Measurements from ENCODE around the gene ADRM1. TPM values are rescaled to one million over a fixed set of nuclear protein-coding genes. Genes with fewer than 3 reads are reported as not detected.

Gene ADRM1
- total RNA-seq, 1 donor from 2014 or later, result 79.9 TPM

- DNase-seq (ENCODE audit: low spot score), result no peak
- intact Hi-C loops (cut with DNase I), result no loop called here
Measured at GRCh38 chr20:62329389-62330377, 26.9 kb downstream of the ADRM1 start.

GRCh38 chr20:62330576-62331317 is 27.9 kb downstream of the ADRM1 start:
- no peak for DNase-seq (ENCODE audit: low spot score)
- intact Hi-C loops (cut with DNase I), result no loop called here

GRCh38 chr20:62331347-62331746 is 28.6 kb downstream of the ADRM1 start:
- intact Hi-C loops (cut with DNase I), result no loop called here
- DNase-seq (ENCODE audit: low spot score), result no peak

- DNase-seq (ENCODE audit: low spot score), result no peak
- intact Hi-C loops (cut with DNase I), result no loop called here
Measured at GRCh38 chr20:62332421-62332820, 29.6 kb downstream of the ADRM1 start.

GRCh38 chr20:62332989-62333819 is 30.4 kb downstream of the ADRM1 start:
- intact Hi-C loops (cut with DNase I), result no loop called here
- DNase-seq (ENCODE audit: low spot score), result no peak

DNA sequence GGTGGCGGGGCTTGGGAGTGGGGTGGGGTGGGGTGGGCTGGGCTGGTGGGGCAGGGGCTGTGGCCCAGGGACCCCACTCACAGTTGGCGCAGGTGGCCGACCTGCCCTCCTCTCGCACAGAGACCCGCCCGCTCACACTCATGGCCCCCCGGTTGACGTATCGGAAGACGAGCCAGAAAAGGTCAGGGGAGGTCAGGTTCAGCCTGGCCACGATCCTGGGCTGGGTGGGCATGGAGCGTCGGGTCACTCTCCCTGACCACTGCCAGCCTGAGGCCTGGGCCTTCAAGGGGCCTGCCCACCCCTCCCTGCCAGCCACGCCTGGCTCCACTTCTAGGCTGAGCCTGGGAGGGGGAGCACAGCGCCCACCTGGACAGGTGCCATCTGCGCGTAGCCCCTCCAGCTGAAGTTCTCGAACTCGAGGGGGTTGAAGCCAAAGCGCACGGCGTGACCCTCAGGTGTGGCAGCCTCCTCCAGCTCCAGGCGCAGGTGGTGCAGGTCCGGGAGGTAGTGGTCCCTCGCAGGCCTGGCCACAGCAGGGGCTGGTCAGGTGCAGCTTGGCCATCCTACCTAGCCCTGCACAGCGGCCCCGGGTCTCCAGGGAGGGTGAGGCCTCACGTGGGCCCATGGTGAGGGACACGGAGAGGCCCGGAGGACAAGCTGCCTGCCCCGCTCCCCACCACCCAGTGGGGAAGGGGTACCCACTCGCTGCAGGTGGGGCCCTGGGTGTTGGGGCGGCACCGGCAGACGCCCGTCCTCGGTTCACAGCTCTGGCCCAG is 31.2 kb downstream of the ADRM1 start:
- no peak for DNase-seq (ENCODE audit: low spot score)
- intact Hi-C loops (cut with DNase I), result no loop called here

- DNase-seq (ENCODE audit: low spot score), result no peak
- intact Hi-C loops (cut with DNase I), result no loop called here
Measured at GRCh38 chr20:62334881-62335280, 32.1 kb downstream of the ADRM1 start.

- intact Hi-C loops (cut with DNase I), result no loop called here
- no peak for DNase-seq (ENCODE audit: low spot score)
Measured at GRCh38 chr20:62335532-62335931, 32.7 kb downstream of the ADRM1 start.

GRCh38 chr20:62336329-62336728 is 33.5 kb downstream of the ADRM1 start:
- DNase-seq (ENCODE audit: low spot score), result no peak

DNA sequence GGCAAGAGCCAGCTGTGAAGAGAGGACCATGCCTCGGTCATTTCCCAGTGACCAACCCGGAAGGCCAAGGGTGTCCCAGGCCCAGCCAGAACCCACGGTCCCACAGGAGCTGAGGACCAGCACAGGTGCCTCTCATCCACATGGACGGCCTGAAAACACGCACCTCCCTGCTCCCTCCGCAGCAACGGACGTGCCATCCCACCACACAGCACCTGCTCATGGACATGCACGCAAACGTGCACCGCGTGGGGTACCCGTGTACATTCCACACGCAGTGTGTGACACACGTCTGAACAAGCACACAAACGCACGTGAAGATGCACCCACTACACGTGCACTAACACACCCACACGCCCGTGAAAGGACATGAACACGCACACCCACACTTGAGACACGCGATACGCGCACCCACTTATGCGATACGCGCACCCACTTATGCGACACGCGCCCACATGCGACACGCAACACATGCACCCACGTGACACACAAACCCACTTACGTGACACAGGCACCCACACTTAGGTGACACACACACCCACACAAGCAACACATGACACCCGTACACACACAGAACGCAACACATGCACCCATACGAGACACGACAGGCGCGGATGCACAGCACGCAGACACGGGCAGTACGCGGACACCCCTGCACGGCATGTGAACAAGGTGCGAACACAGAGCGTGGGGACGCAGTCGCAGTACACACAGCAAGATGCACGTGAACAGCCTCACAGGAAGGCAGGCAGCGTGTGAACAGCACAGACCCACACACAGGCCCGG is 34.2 kb downstream of the ADRM1 start:
- intact Hi-C loops (cut with DNase I), result no loop called here
- DNase-seq (ENCODE audit: low spot score), result no peak

More at GRCh38 chr20:62336329-62336728, 33.5 kb downstream of the ADRM1 start:
- intact Hi-C loops (cut with DNase I), result no loop called here

DNA sequence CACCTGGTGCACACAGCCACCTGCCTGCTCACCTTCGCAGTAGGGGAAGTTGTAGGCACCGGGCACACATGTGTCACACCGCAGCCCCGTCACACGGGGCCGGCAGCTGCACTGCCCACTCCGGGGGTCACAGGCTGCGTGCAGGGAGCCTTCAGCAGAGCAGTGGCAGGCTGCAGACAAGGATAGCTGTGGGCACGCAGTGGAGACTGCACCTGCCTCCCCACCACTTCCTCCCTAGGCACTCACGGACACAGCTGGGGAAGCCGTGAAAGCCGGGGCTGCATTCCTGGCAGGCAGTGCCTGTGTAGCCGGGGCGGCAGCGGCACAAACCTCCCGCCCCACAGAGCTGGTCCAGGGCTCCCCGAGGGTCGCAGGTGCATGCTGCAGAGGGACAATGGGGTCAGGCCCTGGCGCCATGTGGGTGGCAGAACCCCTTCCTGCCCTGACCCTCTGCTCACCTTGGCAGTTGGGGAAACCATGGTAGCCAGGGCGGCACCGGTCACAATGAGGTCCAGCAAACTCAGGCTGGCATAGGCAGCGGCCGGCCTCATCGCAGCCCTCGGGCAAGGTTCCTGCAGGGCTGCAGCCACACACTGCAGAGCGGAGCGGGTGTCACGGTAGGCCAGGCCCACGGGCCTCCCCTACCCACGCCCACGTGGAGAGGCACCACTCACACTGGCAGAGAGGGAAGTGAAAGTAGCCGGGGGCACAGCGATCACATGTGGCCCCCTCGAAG is 34.9 kb downstream of the ADRM1 start:
- DNase-seq (ENCODE audit: low spot score), result no peak
- intact Hi-C loops (cut with DNase I), result no loop called here

DNA sequence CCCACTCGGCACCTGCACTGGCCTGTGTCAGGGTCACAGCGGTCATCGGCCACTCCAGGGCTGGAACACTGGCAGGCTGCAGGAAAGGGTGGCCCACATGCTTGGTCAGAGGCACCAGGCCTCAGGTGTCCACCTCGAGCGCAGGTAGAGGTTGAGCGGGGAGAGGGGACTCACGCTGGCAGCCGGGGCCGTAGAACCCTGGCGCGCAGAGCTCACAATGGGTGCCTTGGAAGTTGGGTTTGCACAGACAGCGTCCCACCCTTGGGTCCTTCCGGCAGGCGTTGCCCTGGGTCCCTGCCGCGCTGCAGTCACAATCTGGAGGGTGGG is 35.5 kb downstream of the ADRM1 start:
- no peak for DNase-seq (ENCODE audit: low spot score)
- intact Hi-C loops (cut with DNase I), result no loop called here

DNA sequence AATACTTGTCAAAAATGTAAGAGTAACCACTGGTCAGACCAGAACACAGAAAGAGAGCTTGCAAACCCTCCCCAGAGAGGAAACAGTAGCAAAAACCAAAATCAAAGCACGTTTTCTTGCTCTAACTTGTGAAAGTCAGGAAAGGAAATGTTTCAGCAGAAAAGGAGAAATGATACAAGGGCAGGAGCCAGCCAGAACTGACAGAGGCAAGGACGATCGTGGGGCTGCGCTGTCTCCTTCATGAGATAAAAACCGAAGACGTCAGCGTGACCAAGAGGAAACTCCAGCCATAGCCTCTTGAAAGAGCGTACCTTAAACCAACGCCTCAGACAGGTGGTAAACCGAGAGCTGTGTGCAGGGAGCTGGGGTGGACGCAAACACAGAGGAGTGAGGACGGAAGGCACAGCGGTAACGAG is 36.9 kb downstream of the ADRM1 start:
- intact Hi-C loops (cut with DNase I), result loop anchor here (5.0 kb wide), 1 partner anchor 32 kb away; no protein-coding TSS in a partner anchor
- DNase-seq (ENCODE audit: low spot score), result no peak

GRCh38 chr20:62342910-62343309 is 40.1 kb downstream of the ADRM1 start:
- DNase-seq (ENCODE audit: low spot score), result no peak
- intact Hi-C loops (cut with DNase I), result loop anchor here (5.0 kb wide), 1 partner anchor 36 kb away; no protein-coding TSS in a partner anchor

DNA sequence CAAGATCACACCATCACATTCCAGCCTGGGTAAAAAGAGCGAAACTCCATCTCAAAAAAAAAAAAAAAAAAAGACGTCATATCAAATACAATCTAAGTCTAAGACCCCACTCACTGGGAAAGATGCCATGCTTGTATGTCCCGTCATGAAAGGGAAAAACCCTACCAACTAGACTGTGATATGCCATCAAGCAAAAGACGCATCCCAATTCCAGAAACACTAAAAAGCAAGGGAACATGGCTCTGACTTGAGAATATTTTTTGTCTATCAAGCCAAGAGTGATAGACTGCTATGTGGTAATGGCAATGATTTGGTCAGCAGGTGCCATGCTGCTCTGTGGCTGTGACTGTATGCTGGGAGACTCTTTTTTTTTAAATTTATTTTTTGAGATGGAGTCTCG is 41.3 kb downstream of the ADRM1 start:
- no peak for DNase-seq (ENCODE audit: low spot score)
- intact Hi-C loops (cut with DNase I), result loop anchor here (5.0 kb wide), 1 partner anchor 37 kb away; no protein-coding TSS in a partner anchor

DNA sequence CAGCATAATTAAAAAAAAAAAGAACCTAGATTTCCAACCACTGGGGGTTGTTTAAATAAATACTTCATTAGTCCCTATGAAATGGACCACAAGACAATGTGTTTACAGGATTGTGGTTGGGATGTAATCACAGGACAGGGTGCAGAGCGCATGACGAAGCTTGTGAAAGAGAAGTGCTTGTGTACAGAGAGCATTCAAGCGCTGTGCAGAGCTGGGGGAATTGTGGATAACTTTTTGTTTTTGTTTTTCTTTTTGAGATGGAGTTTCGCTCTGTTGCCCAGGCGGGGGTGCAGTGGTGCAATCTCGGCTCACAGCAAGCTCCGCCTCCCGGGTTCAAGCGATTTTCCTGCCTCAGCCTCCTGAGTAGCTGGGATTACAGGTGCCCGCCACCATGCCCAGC is 42.0 kb downstream of the ADRM1 start:
- intact Hi-C loops (cut with DNase I), result loop anchor here (5.0 kb wide), 1 partner anchor 37 kb away; no protein-coding TSS in a partner anchor
- DNase-seq (ENCODE audit: low spot score), result no peak

DNA sequence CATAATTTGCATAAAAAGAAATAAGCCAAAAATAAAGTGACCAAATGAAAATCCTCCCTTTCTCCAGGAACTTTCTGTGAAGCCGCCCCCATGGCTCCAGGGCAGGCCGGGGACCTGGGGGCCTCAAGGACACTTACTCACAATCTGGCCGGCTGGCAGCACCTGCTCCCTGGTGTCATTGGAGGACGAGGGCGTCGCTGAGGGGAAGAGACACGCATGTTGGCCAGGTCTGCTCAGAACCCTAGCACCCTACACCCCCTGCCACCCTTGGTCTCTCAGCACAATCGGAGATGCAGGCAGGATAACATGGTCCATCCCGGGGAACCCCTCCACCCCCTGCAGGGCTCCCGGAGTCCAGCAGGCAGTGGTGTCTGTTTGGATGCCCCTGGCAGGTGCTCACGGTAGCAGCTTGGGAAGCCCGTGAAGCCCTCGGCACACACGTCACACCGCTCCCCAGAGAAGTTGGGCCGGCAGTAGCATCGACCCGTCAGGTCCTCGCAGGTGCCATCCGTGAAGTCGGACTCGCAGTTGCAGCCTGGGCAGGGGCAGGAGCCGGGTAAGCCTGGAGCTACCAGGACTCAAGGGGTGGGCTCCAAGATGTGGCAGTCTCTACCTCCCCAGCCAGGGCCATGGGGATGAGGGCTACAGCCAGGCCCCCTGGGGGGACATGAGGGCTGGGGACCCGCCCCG is 43.0 kb downstream of the ADRM1 start:
- DNase-seq (ENCODE audit: low spot score), result no peak
- intact Hi-C loops (cut with DNase I), result no loop called here

All from cardiac septum (tissue), 1 donor.